NT2/D1 (cell line): ENCODE data around the gene SDR39U1.

Source experiments
- DNase-seq: peaks from one replicate; pipeline ENCODE4 v3.0.0-alpha.2; 2011; ENCODE audit warnings: low read depth, low spot score
- H3K27me3 ChIP-seq: 2 replicates; pipeline ENCODE4 v1.6.0; 2011; ENCODE audit warnings: mild to moderate bottlenecking; ENCODE audit not compliant: insufficient read length, insufficient read depth
- H3K36me3 ChIP-seq: 2 replicates; pipeline ENCODE4 v1.6.1; 2011; ENCODE audit warnings: mild to moderate bottlenecking, low read length, mixed read lengths; ENCODE audit not compliant: insufficient read depth, insufficient read length
- H3K4me1 ChIP-seq: 2 replicates; pipeline ENCODE4 v1.5.1; 2011; ENCODE audit not compliant: insufficient read depth, insufficient read length
- H3K4me3 ChIP-seq: 2 replicates; pipeline ENCODE4 v1.5.1; 2011; ENCODE audit warnings: low read depth; ENCODE audit not compliant: insufficient read length
- H3K9ac ChIP-seq: 2 replicates; pipeline ENCODE4 v1.6.0; 2011; ENCODE audit warnings: low read depth; ENCODE audit not compliant: insufficient read length
- H3K9me3 ChIP-seq: 2 replicates; pipeline ENCODE4 v1.5.1; 2011; ENCODE audit warnings: mild to moderate bottlenecking, low read length; ENCODE audit not compliant: insufficient read depth
- SUZ12 ChIP-seq: IDR thresholded peaks from 2 replicates; pipeline ENCODE4 v1.6.1; 2011; ENCODE audit not compliant: insufficient read length, insufficient read depth; ENCODE audit errors: extremely low read depth
- YY1 ChIP-seq: IDR thresholded peaks from 2 replicates; pipeline ENCODE4 v1.6.1; 2011; ENCODE audit not compliant: insufficient read length, insufficient read depth
- ZNF274 ChIP-seq: IDR thresholded peaks from 2 replicates; pipeline ENCODE4 v1.6.1; 2011; ENCODE audit warnings: mild to moderate bottlenecking, low read depth, low read length

The SDR39U1 gene

DNA sequence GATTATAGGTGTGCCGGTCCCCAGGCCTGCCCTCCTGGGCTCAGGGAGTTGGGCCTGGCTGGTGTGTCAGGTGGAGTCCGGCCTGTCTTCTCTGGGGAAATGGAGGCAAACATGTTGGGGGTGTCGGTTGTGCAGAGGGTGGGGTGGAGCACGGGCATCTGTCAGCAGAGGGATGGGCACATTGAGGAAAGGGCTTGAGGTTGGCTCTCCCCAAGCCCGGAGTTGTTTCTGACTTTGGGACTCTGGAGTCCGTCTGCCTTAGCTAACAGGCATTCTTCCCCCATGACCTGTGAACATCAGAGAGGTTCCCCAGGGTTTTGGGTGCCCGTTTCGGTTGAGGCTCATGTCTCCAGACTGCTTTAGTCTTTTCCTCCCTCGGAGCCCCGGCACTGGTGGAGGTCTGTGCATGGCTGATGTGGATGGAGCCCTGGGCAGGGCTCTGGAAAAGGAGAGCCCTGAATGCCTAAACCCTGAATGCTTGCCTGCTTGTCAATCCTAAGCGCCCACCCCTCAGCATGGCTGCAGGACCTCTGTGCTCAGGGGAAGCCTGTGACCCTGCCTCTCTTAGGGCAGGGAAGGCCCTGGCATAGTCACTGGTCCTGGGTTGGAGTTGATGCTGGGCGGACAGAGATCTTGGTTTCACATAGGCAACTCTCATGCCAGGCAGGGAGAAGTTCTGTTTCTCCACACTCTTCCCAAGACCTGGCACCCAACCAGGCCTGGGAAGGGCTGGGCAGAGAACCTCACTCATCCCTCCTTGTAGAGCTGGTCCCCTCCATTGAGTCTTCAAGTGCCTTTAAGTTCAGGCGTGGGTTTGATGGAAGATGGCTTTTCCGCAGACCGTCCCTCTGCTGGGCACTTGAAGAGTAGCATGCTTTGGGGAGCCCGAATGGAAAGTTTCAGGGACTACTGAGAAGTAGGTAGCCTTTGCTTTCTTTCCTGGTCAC lies 30.9 kb downstream of the SDR39U1 start:
- H3K4me1 ChIP-seq = no peaks in the 10 kb centered on the region
- no peak overlapping the region for H3K9ac ChIP-seq
- TF ChIP-seq YY1 (no peak), ZNF274 (no peak)
- H3K36me3 ChIP-seq = peaks cover 32% of the 10 kb centered on the region
- no peaks in the 10 kb centered on the region for H3K27me3 ChIP-seq
- no peak overlapping the region for H3K4me3 ChIP-seq
- no peaks in the 10 kb centered on the region for H3K9me3 ChIP-seq
- DNase-seq = no peak

DNA sequence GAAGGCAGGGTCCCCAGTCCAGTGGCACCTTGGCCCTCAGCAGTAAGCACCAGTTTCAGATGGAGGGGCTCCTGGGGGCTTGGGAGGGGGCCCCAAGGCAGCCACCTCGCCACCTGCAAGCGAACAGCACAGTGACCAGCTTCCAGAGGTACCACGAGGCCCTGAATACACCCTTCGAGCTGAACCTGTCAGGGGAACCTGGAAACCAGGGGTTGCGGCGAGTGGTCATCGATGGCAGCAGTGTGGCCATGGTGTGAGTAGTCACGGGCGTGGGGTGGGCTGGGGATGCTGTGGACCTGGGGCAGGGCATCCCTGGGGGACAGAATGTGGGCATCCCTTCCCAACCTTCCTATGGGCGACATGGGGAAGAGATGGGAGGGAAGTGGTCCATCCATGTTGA lies 32.6 kb downstream of the SDR39U1 start:
- TF ChIP-seq SUZ12 (no peak), YY1 (no peak), ZNF274 (no peak)
- H3K36me3 ChIP-seq = peaks cover 30% of the 10 kb centered on the region
- no peaks in the 10 kb centered on the region for H3K9me3 ChIP-seq
- no peak overlapping the region for H3K4me3 ChIP-seq
- no peaks in the 10 kb centered on the region for H3K4me1 ChIP-seq
- no peak for DNase-seq
- no peaks in the 10 kb centered on the region for H3K27me3 ChIP-seq
- no peak overlapping the region for H3K9ac ChIP-seq

DNA sequence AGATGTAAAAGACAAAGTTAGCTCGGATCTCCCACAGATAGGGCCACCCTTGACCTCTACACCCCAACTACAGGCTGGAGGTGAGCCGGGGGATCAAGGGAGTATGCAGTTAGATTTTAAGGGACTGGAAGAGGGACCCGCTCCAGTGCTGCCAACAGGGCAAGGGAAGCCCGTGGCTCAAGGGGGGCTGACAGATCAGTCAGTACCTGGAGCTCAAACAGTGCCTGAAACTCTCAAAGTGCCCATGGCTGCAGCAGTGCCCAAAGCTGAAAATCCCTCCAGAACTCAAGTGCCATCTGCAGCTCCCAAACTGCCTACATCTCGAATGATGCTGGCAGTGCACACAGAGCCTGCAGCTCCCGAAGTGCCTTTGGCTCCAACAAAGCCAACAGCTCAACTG lies 33.4 kb downstream of the SDR39U1 start:
- Histone ChIP-seq H3K9ac (no peak overlapping the region), H3K9me3 (no peaks in the 10 kb centered on the region), H3K36me3 (peaks cover 25% of the 10 kb centered on the region), H3K4me1 (peaks cover 4% of the 10 kb centered on the region), H3K4me3 (no peak overlapping the region), H3K27me3 (no peaks in the 10 kb centered on the region)
- TF ChIP-seq YY1 (no peak), ZNF274 (no peak), SUZ12 (no peak)
- no peak for DNase-seq

- no peak for TF ChIP-seq SUZ12
- TF ChIP-seq ZNF274 = no peak
- TF ChIP-seq YY1 = no peak
- Histone ChIP-seq H3K27me3 (no peaks in the 10 kb centered on the region), H3K4me1 (peaks cover 4% of the 10 kb centered on the region), H3K9ac (no peak overlapping the region), H3K4me3 (no peak overlapping the region), H3K9me3 (no peaks in the 10 kb centered on the region), H3K36me3 (peaks cover 25% of the 10 kb centered on the region)
- no peak for DNase-seq
Observed at GRCh38 chr14:24408764-24409163, 33.8 kb downstream of the SDR39U1 start.

- H3K36me3 ChIP-seq = peaks cover 20% of the 10 kb centered on the region
- no peak overlapping the region for H3K9ac ChIP-seq
- H3K4me1 ChIP-seq = peaks cover 4% of the 10 kb centered on the region
- no peak for DNase-seq
- TF ChIP-seq SUZ12 (no peak), ZNF274 (no peak), YY1 (no peak)
- H3K27me3 ChIP-seq = no peaks in the 10 kb centered on the region
- no peak overlapping the region for H3K4me3 ChIP-seq
- no peaks in the 10 kb centered on the region for H3K9me3 ChIP-seq
Observed at GRCh38 chr14:24407608-24408325, 34.8 kb downstream of the SDR39U1 start.

DNA sequence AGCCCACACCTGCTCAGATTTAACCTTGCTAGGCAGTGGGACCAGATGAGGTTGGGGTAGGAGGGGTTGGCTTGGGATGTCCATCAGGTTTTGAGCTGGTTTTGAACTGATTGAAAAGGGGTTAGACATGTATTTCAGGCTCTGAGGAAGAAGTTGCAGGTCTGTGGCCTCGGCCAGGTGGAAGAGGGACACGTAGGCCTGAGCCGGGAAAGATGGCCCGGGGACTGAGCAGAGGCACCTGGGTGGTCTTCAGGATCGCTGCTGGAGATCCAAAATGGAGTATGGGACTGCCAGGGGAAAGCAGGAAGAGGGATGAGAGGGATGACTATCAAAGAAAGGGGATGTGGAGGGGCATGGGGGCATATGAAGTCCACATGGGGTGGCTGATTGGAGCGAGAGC lies 36.2 kb downstream of the SDR39U1 start:
- TF ChIP-seq YY1 = no peak
- no peak for TF ChIP-seq SUZ12
- TF ChIP-seq ZNF274 = no peak

GRCh38 chr14:24404814-24405213 lies 37.8 kb downstream of the SDR39U1 start:
- H3K9ac ChIP-seq = no peak overlapping the region
- no peaks in the 10 kb centered on the region for H3K9me3 ChIP-seq
- H3K36me3 ChIP-seq = peaks cover 16% of the 10 kb centered on the region
- peaks cover 9% of the 10 kb centered on the region for H3K4me1 ChIP-seq
- no peak for DNase-seq
- H3K27me3 ChIP-seq = no peaks in the 10 kb centered on the region
- no peak overlapping the region for H3K4me3 ChIP-seq
- TF ChIP-seq YY1 = no peak
- no peak for TF ChIP-seq SUZ12
- TF ChIP-seq ZNF274 = no peak

More for the DNA sequence above, 36.2 kb downstream of the SDR39U1 start:
- no peaks in the 10 kb centered on the region for H3K9me3 ChIP-seq
- peaks cover 7% of the 10 kb centered on the region for H3K4me1 ChIP-seq
- H3K9ac ChIP-seq = no peak overlapping the region
- DNase-seq = no peak
- no peaks in the 10 kb centered on the region for H3K27me3 ChIP-seq
- H3K36me3 ChIP-seq = peaks cover 19% of the 10 kb centered on the region
- no peak overlapping the region for H3K4me3 ChIP-seq
